H1 (cell line): ENCODE measurements around the gene NFIX. TPM values are rescaled to one million over a fixed set of nuclear protein-coding genes. Genes with fewer than 3 reads are reported as not detected.

Experiments
- CTCF ChIA-PET: fragments of 300-600 bp; sonication (Branson Sonifier 250); formaldehyde crosslinking; loops from one replicate; lab custom pipeline; 2021; ENCODE audit not compliant: partially characterized antibody; lab: Charles Lee
- POLR2A ChIA-PET: fragments of 300-600 bp; sonication (Branson Sonifier 250); formaldehyde crosslinking; loops from one replicate; lab custom pipeline; 2021; ENCODE audit warnings: inconsistent platforms; ENCODE audit not compliant: partially characterized antibody; lab: Charles Lee
- DNase-seq, 2 experiments: peaks; one replicate each; pipeline versions ENCODE4 v3.0.0 to v3.0.0-alpha.2; 2010 to 2022; ENCODE audit warnings: low spot score in 2 of 2, low read depth in 1 of 2, mixed read lengths in 1 of 2
- FAIRE-seq: peaks from 2 replicates; lab custom pipeline; 2011; peaks lifted over from hg19 to GRCh38; lab: Jason Lieb, UNC
- H2AFZ ChIP-seq: 2 replicates; pipeline ENCODE4 v1.8.1; 2012; ENCODE audit warnings: low read length, inconsistent platforms
- H2AK5ac ChIP-seq: 2 replicates; pipeline ENCODE4 v1.6.1; 2013; ENCODE audit warnings: low read depth, low read length
- H2BK120ac ChIP-seq: replicated peaks from 2 replicates; pipeline ENCODE3; 2013; ENCODE audit warnings: low read depth, low read length, inconsistent platforms
- H2BK12ac ChIP-seq: 2 replicates; pipeline ENCODE4 v1.6.1; 2013; ENCODE audit warnings: low read depth, low read length
- H2BK15ac ChIP-seq: 2 replicates; pipeline ENCODE4 v1.6.1; 2013; ENCODE audit warnings: low read length
- H2BK20ac ChIP-seq: 2 replicates; pipeline ENCODE4 v1.6.1; 2013; ENCODE audit warnings: low read length
- H2BK5ac ChIP-seq: 2 replicates; pipeline ENCODE4 v1.6.1; 2013; ENCODE audit warnings: low read depth, low read length
- H3K14ac ChIP-seq: 2 replicates; pipeline ENCODE4 v1.6.1; 2013; ENCODE audit warnings: inconsistent platforms; ENCODE audit not compliant: insufficient read length
- H3K18ac ChIP-seq: 2 replicates; pipeline ENCODE4 v1.6.1; 2013; ENCODE audit warnings: low read length; ENCODE audit errors: extremely low read depth
- H3K23ac ChIP-seq: 2 replicates; pipeline ENCODE4 v1.6.1; 2013; ENCODE audit warnings: inconsistent platforms; ENCODE audit not compliant: insufficient read length
- H3K23me2 ChIP-seq: 2 replicates; pipeline ENCODE4 v1.6.1; 2013; ENCODE audit warnings: low read depth, low read length
- H3K27ac ChIP-seq: 2 replicates; pipeline ENCODE4 v1.6.1; 2011; ENCODE audit warnings: low read depth, low read length, inconsistent platforms
- H3K27me3 ChIP-seq, 4 experiments: replicated peaks in 1 of 4; 1 replicate in 1 of 4; 2 replicates in 3 of 4; pipeline versions ENCODE4 v1.6.1 to v1.8.1; 2011 to 2013; ENCODE audit warnings: low read length in 3 of 4, mild to moderate bottlenecking in 3 of 4, inconsistent platforms in 2 of 4, mixed read lengths in 2 of 4, moderate library complexity in 1 of 4; ENCODE audit not compliant: control insufficient read depth in 3 of 4, insufficient read depth in 3 of 4; ENCODE audit errors: extremely low read depth in 1 of 4
- H3K36me3 ChIP-seq, 4 experiments: 2 replicates each; pipeline versions ENCODE4 v1.6.1 to v1.8.1; 2011 to 2013; ENCODE audit warnings: mild to moderate bottlenecking in 4 of 4, low read length in 3 of 4, moderate library complexity in 2 of 4, control low read depth in 1 of 4, inconsistent platforms in 1 of 4; ENCODE audit not compliant: insufficient read depth in 4 of 4, control insufficient read depth in 2 of 4
- H3K4ac ChIP-seq: replicated peaks from 2 replicates; pipeline ENCODE3; 2013; ENCODE audit warnings: low read length, low read depth, mixed read lengths, inconsistent platforms; ENCODE audit not compliant: insufficient read length
- H3K4me1 ChIP-seq, 4 experiments: replicated peaks in 1 of 4; 1 replicate in 1 of 4; 2 replicates in 3 of 4; pipeline versions ENCODE4 v1.6.1 to v1.8.1; 2011 to 2013; ENCODE audit warnings: low read length in 3 of 4, inconsistent platforms in 2 of 4, mixed read lengths in 1 of 4; ENCODE audit not compliant: insufficient read depth in 4 of 4, control insufficient read depth in 3 of 4
- H3K4me2 ChIP-seq, 2 experiments: 2 replicates each; pipeline versions ENCODE4 v1.6.1 to v1.8.1; 2011 to 2013; ENCODE audit warnings: low read depth in 2 of 2, low read length in 2 of 2, control low read depth in 1 of 2, inconsistent platforms in 1 of 2, mild to moderate bottlenecking in 1 of 2; ENCODE audit not compliant: insufficient read depth in 1 of 2
- H3K4me3 ChIP-seq, 4 experiments: fragments of 200-600, 300-600 bp in 1 of 4; sonication (generic), shearing (Covaris generic), sonication (Bioruptor Twin) in 1 of 4; 2 replicates each; pipeline versions ENCODE4 v1.5.1 to v1.8.1; 2011 to 2016; ENCODE audit warnings: low read length in 4 of 4, low read depth in 3 of 4, control low read depth in 2 of 4, inconsistent platforms in 2 of 4, mild to moderate bottlenecking in 2 of 4, mixed read lengths in 1 of 4, moderate library complexity in 1 of 4; ENCODE audit not compliant: insufficient read depth in 2 of 4; ENCODE audit errors: extremely low read depth in 1 of 4
- H3K56ac ChIP-seq: replicated peaks from 2 replicates; pipeline ENCODE3; 2013; ENCODE audit warnings: low read depth, mild to moderate bottlenecking, mixed read lengths, low read length, inconsistent platforms; ENCODE audit not compliant: insufficient read length
- H3K79me1 ChIP-seq: 2 replicates; pipeline ENCODE4 v1.6.1; 2013; ENCODE audit warnings: low read depth, low read length, control low read depth
- H3K79me2 ChIP-seq, 2 experiments: 2 replicates each; pipeline versions ENCODE4 v1.6.1 to v1.8.1; 2012 to 2013; ENCODE audit warnings: low read length in 2 of 2, mild to moderate bottlenecking in 2 of 2, inconsistent platforms in 1 of 2; ENCODE audit not compliant: insufficient read depth in 2 of 2, control insufficient read depth in 1 of 2
- H3K9ac ChIP-seq, 4 experiments: replicated peaks in 1 of 4; 1 replicate in 1 of 4; 2 replicates in 3 of 4; pipeline versions ENCODE4 v1.6.1 to v1.8.1; 2011 to 2013; ENCODE audit warnings: low read depth in 3 of 4, low read length in 3 of 4, control low read depth in 2 of 4, mild to moderate bottlenecking in 2 of 4, moderate library complexity in 2 of 4, inconsistent platforms in 1 of 4; ENCODE audit errors: extremely low read depth in 1 of 4
- H3K9me3 ChIP-seq, 2 experiments: 2 replicates each; pipeline versions ENCODE4 v1.6.1 to v1.8.1; 2012 to 2013; ENCODE audit warnings: mild to moderate bottlenecking in 2 of 2, moderate library complexity in 2 of 2, control low read depth in 1 of 2, inconsistent platforms in 1 of 2, low read depth in 1 of 2, low read length in 1 of 2, mixed read lengths in 1 of 2; ENCODE audit not compliant: insufficient read depth in 2 of 2
- H4K20me1 ChIP-seq, 2 experiments: replicated peaks in 1 of 2; 2 replicates each; pipeline versions ENCODE3 to v1.8.1; 2011 to 2013; ENCODE audit warnings: inconsistent platforms in 2 of 2, low read length in 2 of 2, mild to moderate bottlenecking in 1 of 2; ENCODE audit not compliant: insufficient read depth in 2 of 2, control insufficient read depth in 1 of 2
- H4K5ac ChIP-seq: 2 replicates; pipeline ENCODE4 v1.6.1; 2013; ENCODE audit warnings: low read length, low read depth, mixed read lengths, inconsistent platforms; ENCODE audit not compliant: insufficient read length
- H4K8ac ChIP-seq: 2 replicates; pipeline ENCODE4 v1.8.0; 2013; ENCODE audit warnings: mild to moderate bottlenecking, moderate library complexity, low read length, inconsistent platforms; ENCODE audit not compliant: insufficient read depth; ENCODE audit errors: extremely low read depth
- H4K91ac ChIP-seq: replicated peaks from 2 replicates; pipeline ENCODE3; 2013; ENCODE audit warnings: low read length, mixed read lengths, inconsistent platforms; ENCODE audit not compliant: insufficient read length
- EZH2 ChIP-seq: fragments of 200-600 bp; sonication (generic); IDR thresholded peaks from 2 replicates; pipeline ENCODE4 v1.7.1; 2012; ENCODE audit warnings: low read depth, mild to moderate bottlenecking, moderate library complexity, low read length, inconsistent platforms; ENCODE audit not compliant: severe bottlenecking
- NANOG ChIP-seq: IDR thresholded peaks from 2 replicates; pipeline ENCODE4 v1.6.1; 2011; ENCODE audit warnings: low read length, low read depth, mild to moderate bottlenecking, inconsistent platforms; ENCODE audit not compliant: insufficient read depth, poor library complexity, severe bottlenecking
- SAP30 ChIP-seq: fragments of 300-600 bp; sonication (generic); IDR thresholded peaks from 2 replicates; pipeline ENCODE4 v1.7.1; 2012; ENCODE audit warnings: low read length, moderate library complexity, mild to moderate bottlenecking, inconsistent platforms; ENCODE audit not compliant: insufficient read depth, insufficient replicate concordance
- WGBS, 2 experiments: shearing (Covaris generic) in 1 of 2; methylation state at CpG; one replicate each; pipeline versions ENCODE4 v1.1.6 to v1.1.7; 2013 to 2015; ENCODE audit warnings: low lambda C conversion rate in 2 of 2, mixed read lengths in 2 of 2, inconsistent platforms in 1 of 2, low coverage in 1 of 2, missing lambda C conversion rate in 1 of 2; ENCODE audit not compliant: insufficient replicate concordance in 2 of 2, insufficient coverage in 1 of 2, insufficient read length in 1 of 2; ENCODE audit errors: extremely low coverage in 1 of 2, missing lambda C conversion rate in 1 of 2; 5-methylcytosine and 5-hydroxymethylcytosine counted together
- polyA plus RNA-seq, 7 experiments: library from polyadenylated mRNA; depleted of rRNA in 3 of 7; stranded (reverse) in 5 of 7; unstranded in 2 of 7; fragments of >200 nt in 5 of 7; fragments of 200-250 nt in 2 of 7; gene quantifications; 1 replicate in 5 of 7; 2 replicates in 1 of 7; 4 replicates in 1 of 7; pipeline versions ENCODE4 v1.2.1 to v1.2.3, GENCODE V29; 2011 to 2013; ENCODE audit warnings: missing spikeins in 2 of 7, mixed read lengths in 2 of 7
- total RNA-seq: library from RNA; stranded (reverse); fragmentation: NEBNext Ultra II Directional; extraction: Animal tissue kit (Norgen Biotek cat#: 25700); gene quantifications from 2 replicates; pipeline ENCODE4 v1.2.1, GENCODE V29; 2021

Gene NFIX
- total and polyA plus RNA-seq, 2 of the 8 experiments (the other 6 are each of a cell fraction or from before 2014, with no cell fraction given) = 0.03 to 0.20 TPM

DNA sequence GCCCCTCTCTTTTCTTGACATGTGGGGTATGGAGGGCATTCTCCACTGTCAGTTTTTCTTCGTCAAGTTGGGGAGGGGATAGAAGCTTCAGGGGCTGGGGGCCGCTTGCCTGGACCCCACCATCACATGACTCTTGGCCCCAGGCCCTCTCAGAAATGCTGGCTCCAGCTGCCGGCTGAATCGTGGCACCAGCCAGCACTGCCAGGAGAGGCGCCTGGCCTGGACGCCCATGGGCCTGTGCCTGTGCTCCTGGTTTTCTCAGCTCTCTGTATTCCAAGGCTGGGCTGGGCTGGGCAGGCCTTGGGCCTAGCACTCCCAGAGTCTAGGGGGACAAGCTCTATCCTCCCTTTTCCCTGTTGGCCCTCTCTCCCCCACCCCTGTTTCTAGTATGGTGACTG is 68.8 kb downstream of the NFIX start:
- H3K14ac ChIP-seq = no peak overlapping the region
- no peak overlapping the region for H3K4me2 ChIP-seq
- H3K79me1 ChIP-seq = no peaks in the 10 kb centered on the region
- H3K4me1 ChIP-seq = peaks cover 0 to 9% (median 3%) of the 10 kb centered on the region in 4 experiments; a peak in 4 of 7 replicates
- H3K56ac ChIP-seq = no peak overlapping the region
- DNase-seq (no peak), FAIRE-seq (no peak)
- 86% methylated on average over 6 of the region's 6 CpGs; no CpG with 5 or more reads in 1 of the 2 experiments for WGBS, 2 experiments
- no peak overlapping the region for H3K4ac ChIP-seq
- peaks cover 31 to 51% (median 44%) of the 10 kb centered on the region in 4 experiments for H3K27me3 ChIP-seq
- H2BK20ac ChIP-seq = no peak overlapping the region
- H2BK120ac ChIP-seq = no peak overlapping the region
- peaks cover 6% of the 10 kb centered on the region; the same call in 1 of the 2 replicates for H3K23me2 ChIP-seq
- H3K18ac ChIP-seq = no peak overlapping the region
- H3K27ac ChIP-seq = no peak overlapping the region
- no peak overlapping the region for H2AK5ac ChIP-seq
- TF ChIP-seq SAP30 (no peak), NANOG (no peak), EZH2 (no peak)
- H4K91ac ChIP-seq = no peak overlapping the region
- H3K4me3 ChIP-seq = no peak overlapping the region
- H3K9me3 ChIP-seq = no peaks in the 10 kb centered on the region
- H2BK12ac ChIP-seq = no peak overlapping the region
- peaks cover 0 to 3% of the 10 kb centered on the region in 2 experiments for H4K20me1 ChIP-seq
- H2BK5ac ChIP-seq = no peak overlapping the region
- H4K8ac ChIP-seq = no peak overlapping the region
- H2AFZ ChIP-seq = no peak overlapping the region
- ChIA-PET POLR2A (no interaction called here), CTCF (interaction anchor here (0.6 to 48.8 kb wide), 9 partner anchors 9 to 99 kb away, joined by 3 to 1145 read pairs (median 6); no protein-coding TSS in a partner anchor)
- H2BK15ac ChIP-seq = no peak overlapping the region
- H3K36me3 ChIP-seq = no peaks in the 10 kb centered on the region
- H3K79me2 ChIP-seq = no peaks in the 10 kb centered on the region
- no peak overlapping the region for H4K5ac ChIP-seq
- H3K23ac ChIP-seq = no peak overlapping the region
- H3K9ac ChIP-seq = no peak overlapping the region
